Suprapubic skin (tissue), 4 donors: ENCODE results near the gene INPP4B.

ENCODE experiments used
- CTCF ChIP-seq, 2 donors: fragments of 200-600 bp in 1 of 2; fragments of 450-650 bp in 1 of 2; sonication (generic) in 1 of 2; IDR thresholded peaks; one replicate each; pipeline ENCODE4 v1.5.1; 2016 to 2019; ENCODE audit warnings: antibody characterized with exemption in 2 of 2, mild to moderate bottlenecking in 1 of 2, moderate library complexity in 1 of 2
- POLR2A ChIP-seq, 2 donors: fragments of 450-650 bp; IDR thresholded peaks; one replicate each; pipeline ENCODE4 v1.6.1; 2017; ENCODE audit warnings: antibody characterized with exemption in 2 of 2, mild to moderate bottlenecking in 2 of 2, moderate library complexity in 2 of 2
- POLR2AphosphoS5 ChIP-seq, 3 donors: sonication (generic); formaldehyde crosslinking; IDR thresholded peaks; one replicate each; pipeline ENCODE4 v1.6.1; 2017; ENCODE audit warnings: antibody characterized with exemption in 3 of 3

- TF ChIP-seq POLR2A (IDR thresholded peaks at IDR 0.05) (no peak), CTCF (IDR thresholded peaks at IDR 0.05) (no peak), POLR2AphosphoS5 (IDR thresholded peaks at IDR 0.05) (no peak)
Observed at GRCh38 chr4:142141224-142141623, 704.9 kb downstream of the INPP4B start.
